Measurements from ENCODE around the gene SRP19.
"Not testable (repeated sequence)": the region's sequence is repeated elsewhere in the genome, so short reads cannot be mapped to it uniquely, and the experiment has no call there.

SRP19 gene

DNA sequence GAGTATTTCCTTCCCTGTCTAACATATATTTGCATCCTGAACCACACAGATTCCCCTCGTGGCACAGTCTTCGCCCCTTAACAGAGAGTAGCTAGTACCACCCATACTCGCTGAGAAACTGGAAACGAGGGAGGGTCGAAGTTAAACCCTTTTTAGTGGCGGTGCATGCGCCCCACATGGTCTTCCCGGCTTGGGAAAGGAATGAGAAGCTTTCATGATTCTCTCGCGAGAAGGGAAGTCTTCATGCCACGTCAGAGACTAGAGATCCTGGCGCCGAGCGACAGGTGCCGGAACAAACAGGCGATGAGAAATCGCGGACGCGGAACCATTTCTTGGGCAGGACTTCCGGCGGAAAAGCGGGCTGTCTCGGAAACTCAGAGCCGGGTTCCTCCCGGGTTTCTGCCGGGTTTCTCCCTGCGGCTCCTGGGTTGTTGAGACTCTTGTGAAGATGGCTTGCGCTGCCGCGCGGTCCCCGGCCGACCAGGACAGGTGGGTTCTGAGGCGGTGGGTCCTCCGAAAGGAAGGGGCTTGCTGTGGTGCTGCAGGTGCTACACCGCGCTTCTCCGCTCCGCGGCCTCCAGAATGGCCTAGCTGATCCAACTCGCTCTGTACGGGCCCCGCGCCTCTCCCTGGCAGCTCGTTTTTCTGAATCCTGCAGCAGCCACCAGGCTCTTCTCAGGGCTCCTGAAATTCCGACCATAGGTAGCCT is at the start of gene SRP19:
TSS of gene SRP19 (plus strand) at position 359 of the 709 bp plus-strand sequence. CDS start at position 449, 90 bp downstream.
- FAIRE-seq, result peak; percentile 95

DNA sequence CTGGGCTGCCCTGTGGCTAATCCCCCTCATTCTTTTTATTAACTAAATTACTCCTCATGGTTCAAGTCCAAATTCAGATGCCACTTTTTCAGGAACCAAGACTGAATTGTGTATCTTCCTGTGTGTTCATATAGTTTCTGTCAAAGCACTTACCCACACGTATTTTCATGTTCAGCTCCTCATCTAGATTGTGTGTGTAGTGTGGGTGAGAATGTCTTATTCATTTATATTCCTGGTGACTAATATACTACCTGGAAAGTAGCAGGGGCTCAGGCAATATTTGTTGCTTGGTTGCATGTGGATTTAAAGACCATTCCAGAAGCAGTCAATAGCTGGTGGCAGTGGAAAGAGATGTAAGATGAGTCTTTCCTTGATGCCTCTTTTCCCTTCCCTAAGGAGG is 48.5 kb upstream of the SRP19 start:
- no peak for FAIRE-seq

DNA sequence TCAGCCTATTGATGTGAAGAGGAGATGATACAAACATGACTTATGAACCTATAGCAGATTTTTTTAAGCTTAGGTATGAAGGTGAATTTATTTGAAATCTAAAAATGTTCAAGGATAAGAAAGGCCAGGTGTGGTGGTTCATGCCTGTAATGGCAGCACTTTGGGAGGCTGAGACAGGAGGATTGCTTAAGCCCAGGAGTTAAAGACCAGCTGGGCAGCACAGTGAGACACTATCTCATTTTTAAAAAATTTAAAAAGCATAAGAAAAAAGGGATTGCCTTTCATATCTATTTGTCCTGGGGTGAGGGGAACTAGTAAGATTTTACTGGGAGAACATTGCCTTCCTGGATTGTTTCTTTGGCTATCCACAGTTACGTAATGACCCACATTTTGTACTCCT is 40.8 kb upstream of the SRP19 start:
- no peak for FAIRE-seq

DNA sequence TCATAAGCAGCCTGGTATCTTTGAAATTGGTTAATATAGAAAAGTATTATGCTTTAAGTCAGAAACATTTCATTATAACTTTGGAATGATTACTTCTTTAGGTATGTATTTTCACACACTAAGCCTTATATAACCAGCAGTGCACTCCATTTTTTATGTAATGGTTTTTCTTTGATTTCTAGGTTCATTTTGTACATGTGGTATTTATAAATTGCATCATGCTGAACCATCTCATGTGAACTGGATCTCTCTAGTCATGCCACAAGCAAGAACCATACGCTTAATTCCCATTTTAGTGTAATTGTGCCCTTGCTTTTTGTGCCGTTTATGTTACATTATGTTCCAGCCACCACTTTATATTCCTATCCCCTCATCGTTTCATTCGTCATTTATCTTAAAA is 38.6 kb upstream of the SRP19 start:
- no peak for FAIRE-seq

DNA sequence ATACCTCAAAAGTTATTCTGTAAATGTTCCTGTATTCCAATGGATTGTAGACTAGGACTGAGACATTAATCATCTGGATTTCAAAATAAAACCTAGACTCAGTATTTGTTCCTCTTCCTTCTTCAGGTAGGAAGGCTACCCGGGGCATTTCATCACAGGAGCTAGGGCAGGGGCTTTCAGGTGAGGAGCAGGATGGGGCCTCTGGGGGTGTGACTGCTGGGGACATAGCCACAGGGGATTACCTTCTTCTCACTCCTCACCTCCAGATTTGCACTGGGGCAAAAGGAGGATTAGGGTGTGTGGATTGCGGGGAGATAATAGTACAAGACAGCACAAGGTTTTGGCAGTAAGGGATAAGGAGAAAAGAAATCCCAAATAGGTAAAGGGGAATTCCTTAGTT is 37.9 kb upstream of the SRP19 start:
- FAIRE-seq, result no peak

DNA sequence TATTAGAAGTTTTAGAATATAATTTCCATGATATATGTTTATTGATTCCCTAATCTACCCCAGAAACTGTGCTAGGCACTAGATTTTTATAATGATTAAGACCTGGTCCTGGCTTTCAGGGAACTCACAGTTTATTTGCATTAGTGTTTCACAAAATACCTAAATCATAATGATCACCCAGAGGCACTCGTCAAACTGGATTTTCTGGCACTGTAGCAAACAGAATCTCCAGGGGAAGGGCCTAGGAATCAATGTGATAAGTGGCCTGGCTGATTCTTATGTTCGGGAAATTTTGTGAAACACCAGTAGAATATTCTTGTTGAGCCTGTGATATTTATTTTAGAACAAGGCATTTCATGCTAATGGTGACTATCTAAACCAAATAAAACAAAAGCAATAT is 37.4 kb upstream of the SRP19 start:
- no peak for FAIRE-seq

DNA sequence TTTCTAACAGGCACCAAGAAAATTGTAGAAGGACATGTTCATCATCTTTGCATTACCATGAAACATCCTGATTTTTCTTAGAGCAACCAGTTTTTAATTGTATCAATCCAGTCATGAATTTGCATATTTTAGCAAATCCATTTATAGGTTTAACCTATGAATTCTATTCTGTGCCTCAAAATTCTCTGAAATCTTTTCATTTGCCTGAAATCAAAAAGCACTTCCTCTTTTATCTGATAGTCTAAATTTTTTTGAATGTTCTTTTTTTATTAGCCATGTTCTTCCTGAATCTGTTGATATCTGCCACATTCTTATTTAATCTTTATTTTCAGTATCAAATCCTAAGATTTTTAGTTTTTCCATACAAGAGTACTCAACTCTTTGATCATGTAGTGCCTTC is 36.9 kb upstream of the SRP19 start:
- no peak for FAIRE-seq

DNA sequence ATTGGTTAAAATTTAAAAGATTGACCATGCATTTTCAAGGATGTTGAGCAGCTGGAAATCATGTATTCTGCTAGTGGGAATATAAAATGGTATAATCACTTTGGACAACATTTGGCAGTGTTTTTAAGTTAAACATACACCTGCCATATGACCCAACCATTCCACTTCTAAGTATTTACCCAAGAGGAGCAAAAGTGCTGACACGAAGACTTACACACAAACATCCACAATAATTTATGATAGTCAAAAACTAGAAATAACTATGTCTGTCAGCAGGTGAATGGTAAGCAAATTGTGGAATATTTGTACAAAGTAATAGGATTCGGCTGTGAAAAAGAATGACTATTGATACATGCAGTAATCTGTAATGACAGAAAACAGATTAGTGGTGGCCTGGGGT is 30.7 kb upstream of the SRP19 start:
- FAIRE-seq, result no peak

DNA sequence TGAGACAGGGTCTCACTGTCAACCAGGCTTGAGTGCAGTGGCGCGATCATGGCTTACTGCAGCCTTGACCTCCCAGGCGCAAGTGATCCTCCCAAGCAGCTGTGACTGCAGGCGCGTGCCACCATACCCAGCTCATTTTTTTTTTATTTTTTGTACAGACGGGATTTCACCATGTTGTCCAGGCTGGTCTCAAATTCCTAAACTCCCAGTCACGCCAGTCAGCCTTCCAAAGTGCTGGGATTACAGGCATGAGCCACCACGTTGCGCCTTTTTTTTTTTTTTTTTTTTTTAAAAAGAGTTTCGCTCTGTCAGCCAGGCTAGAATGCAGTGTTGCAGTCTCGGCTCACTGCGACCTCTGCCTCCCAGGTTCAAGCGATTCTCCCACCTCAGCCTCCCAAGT is 27.1 kb upstream of the SRP19 start:
- no peak for FAIRE-seq

DNA sequence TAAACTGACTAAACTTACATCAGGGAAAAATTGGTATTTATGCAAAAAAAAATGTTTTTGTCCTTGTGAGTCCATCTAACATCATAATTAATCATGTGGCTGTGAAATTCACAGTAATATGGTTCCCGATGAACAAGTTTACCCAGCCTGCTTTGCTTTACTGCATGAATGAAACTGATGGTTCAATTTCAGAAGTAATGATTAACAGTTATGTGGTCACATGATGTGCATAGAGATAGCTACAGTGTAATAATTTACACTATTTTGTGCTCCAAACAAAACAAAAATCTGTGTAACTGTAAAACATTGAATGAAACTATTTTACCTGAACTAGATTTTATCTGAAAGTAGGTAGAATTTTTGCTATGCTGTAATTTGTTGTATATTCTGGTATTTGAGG is 16.6 kb upstream of the SRP19 start:
- FAIRE-seq, result no peak

DNA sequence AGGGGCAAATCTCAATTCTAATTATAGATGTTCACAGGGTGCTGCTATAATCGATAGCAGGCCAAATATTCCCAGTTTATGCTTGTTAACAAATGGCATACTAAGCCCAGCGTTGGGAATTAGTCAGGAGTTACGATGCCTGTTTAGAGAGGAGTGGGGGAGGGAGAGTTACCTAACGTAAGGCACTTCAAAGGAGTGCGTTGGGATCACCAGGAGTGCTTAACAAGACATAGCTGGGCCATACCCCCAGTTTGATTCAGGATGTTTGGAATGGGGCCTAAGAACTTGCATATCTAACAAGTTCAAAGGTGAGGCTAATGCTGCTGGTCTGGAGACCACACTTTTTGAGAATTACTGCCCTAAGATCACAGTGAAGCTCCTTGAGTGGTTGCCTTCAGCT is 14.5 kb upstream of the SRP19 start:
- FAIRE-seq, result no peak

DNA sequence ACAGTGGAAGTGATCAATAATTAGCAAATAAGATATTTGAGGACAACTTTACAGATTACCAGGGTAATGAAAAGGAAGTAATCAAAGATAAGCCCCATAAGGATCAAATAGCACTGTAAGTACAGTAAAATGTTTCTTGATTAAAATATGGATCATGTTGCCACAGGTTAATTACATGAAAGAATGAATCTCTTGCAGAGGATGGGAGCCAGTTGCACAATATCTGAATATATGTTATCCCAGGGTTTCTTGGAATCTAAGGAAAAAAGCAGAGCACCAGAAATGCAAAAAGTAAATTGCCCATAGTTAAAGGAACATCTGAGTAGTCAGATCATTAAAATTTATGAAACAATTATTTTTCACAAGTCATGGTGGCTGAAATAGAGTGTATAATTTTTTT is 13.8 kb upstream of the SRP19 start:
- FAIRE-seq, result no peak

DNA sequence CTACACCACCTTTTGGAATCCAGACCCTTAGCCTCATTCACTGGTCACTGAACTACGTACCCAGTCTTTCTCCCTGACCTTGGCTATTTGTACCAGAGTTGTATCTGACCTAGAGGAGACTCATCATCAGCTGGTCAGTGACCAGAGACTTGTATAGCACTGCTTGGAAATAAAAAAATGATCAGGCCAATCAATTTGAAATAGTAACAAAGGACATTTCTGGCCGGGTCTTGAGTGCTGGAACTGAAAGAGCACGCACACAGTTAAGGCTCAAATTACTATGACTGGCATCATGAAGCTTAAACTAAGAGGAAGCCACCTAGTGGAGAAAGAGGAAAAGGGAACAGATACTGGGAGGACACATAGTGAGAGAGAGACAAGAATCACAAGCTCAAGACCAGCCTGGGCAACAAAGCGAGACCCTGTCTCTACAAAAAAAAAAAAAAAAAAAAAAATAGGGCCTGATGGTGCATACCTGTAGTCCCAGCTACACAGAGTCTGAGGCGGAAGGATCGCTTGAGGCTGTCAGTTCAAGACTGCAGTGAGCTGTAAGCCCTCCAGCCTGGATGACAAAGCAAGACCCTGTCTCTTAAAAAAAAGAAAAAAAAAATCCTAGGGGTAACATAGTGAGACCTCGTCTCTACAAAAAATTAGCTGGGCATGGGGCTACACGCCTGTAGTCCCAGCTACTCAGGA is 12.8 kb upstream of the SRP19 start:
- FAIRE-seq, result peak; percentile 87

DNA sequence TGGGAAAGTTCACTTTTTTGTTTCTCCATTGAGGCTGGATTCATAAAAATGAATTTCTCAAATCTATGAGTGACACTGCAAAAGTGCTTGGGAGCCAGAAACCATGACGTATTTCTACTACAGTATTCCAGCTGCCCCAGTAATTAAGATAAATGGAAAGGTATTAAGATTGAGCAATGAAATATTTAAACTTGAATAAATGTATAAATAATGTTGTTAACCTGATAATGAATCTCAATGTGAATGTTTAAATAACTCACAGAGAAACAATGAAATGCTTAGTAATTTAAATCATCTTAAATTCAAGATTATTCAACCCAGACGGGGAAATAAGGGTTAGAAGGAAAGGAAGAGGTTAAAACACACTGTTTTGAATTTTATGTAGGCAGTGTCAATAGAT is 11.2 kb upstream of the SRP19 start:
- FAIRE-seq, result no peak

DNA sequence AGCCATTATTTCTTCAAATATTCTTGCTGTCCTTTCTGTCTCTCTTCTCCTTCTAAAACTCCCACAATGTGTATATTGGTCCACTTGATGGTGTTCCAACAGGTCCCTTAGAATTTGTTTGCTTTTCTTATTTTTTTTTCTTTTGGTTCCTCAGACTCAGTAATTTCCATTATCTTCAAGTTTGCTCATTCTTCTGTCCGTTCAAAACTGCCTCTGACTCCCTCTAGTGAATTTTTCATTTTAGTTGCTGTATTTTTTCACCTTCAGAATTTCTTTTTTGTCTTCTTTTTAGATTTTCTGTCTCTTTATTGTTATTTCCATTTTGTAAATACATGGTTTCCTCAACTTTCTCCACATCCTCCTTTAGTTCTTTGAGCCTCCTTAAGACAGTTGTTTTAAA is 6.4 kb upstream of the SRP19 start:
- FAIRE-seq, result peak; percentile 58

DNA sequence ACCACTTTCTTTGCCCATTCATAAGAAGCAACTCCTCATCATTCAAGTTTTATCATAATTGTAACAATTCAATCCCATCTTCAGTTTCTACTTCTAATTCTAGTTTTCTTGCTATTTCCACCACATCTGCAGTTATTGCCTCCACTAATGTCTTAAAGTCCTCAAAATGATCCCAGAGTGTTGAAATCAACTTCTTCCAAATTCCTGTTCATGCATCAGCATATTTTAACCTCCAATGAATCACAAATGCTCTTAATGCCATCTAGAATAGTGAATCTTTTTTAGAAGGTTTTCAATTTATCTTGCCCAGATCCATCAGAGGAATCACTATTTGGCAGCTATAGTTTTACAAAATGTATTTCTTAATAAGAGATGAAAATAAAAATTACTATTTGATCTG is 3.2 kb upstream of the SRP19 start:
- FAIRE-seq, result no peak

DNA sequence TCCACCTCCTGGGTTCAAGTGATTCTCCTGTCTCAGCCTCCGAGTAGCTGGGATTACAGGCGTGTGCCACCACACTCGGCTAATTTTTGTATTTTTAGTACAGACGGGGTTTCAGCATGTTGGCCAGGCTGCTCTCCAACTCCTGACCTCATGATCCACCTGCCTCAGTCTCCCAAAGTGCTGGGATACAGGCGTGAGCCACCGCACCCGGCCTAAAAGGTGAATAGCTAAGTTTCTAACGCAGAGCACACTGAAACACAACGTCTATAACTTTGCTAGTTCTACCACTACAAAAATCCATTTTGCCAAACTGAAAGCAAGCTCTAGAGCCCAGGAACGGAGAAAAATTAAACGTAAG is 537 bp upstream of the SRP19 start:
- not testable (repeated sequence) for FAIRE-seq

DNA sequence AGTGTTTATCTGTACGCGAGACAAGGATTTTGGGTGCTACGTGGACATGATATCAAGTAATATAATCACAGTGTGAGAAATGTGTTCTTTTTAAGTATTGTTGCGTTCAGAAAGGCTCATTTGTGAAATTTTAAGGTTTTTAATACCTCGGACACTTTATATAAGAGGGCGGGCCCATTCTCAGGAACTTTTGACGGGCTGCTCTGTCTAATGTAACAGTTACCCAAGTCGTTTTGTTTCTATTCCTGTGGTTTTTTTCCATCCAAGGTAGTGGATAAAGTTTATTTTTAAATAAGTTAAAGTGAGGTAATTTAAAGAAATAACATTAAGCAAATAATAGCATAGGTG is 525 bp downstream of the SRP19 start:
- FAIRE-seq, result no peak

DNA sequence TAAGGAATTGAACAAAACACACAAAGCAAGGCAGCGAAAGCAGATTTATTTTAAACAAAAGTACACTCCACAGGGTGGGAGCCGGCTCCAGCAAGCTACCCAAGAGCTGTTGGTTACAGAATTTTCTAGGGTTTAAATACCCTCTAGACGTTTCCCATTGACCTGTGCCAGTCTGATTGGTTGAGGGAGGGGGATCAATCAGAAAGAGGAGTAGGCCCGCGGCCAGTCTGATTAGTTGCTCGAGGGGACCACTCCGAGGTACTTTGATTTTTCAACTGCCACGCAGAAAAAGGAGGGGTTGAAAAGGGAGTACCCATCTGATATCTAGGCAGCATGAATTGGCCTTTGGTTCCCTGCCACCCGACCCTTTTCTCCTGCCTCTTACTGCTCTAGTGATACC is 998 bp downstream of the SRP19 start:
- FAIRE-seq, result no peak

DNA sequence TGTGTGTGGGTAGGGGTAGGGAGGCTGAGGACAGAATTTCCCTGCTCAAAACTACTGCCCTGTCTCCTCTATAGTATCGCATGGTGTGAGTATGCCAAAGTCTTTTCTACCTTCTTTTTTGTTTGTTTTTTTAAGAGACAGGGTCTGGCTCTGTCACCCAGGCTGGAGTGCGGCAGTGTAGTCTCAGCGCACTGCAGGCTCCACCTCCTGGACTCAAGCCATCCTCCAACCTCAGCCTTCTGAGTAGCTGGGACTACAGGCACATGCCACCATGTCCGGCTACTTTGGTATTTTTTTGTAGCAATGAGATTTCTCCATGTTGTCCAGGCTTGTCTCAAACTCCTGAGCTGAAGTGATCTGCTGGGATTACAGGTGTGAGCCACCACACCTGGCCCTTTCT is 2.5 kb downstream of the SRP19 start:
- FAIRE-seq, result no peak

DNA sequence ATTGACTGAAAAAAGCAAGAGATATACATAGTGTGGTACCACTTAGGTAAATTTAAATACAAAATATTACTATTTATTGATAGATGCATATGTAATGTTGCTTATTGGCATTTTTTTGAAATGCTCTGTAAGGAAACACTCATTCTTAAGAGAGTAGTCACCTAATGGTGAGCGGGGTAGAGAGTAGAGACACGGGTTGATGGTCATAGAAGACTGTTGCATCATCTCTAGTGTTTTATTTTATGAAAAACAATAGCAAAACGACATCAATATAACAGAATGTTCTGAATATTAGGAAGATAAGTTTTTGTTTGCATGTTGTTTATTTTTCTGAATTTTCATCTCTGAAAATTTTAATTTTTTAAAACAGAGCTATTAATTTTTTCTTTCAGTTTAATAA is 4.0 kb downstream of the SRP19 start:
- FAIRE-seq, result no peak

DNA sequence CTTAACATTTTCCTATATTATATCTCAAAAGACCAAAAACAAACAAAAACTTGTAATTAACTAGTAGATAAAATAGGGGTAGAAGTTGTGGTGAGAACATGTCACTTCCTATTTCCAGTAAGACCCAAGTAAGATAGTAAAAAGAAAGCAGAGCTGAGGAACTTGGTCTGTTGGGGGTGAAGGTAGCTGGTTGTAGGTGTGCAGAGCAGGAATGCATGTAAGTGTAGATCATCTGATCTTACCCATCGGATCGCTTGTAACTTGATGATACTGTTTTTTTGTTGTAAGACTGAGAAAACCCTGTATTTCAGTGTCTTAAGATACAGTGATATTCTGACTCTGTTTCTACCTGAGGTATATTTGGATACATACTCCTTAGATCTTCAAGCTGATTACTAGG is 5.7 kb downstream of the SRP19 start:
- no peak for FAIRE-seq

DNA sequence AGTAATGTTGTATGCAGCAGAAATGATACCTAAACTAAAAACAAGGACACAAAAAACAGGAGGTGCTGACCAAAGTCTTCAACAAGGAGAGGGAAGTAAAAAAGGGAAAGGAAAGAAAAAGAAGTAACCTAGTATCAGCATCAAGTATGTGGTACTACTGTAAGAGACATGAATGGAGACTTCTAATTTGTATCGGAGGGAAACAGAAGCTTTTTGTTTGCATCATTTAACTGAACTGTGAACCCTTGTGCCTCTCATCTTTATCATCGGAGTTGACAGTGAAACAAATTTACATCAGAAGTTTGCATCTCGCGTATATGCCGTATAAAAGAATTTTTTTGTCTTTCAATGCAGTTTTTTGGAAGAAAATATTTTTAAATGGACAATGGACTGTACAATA is 6.3 kb downstream of the SRP19 start:
- no peak for FAIRE-seq

DNA sequence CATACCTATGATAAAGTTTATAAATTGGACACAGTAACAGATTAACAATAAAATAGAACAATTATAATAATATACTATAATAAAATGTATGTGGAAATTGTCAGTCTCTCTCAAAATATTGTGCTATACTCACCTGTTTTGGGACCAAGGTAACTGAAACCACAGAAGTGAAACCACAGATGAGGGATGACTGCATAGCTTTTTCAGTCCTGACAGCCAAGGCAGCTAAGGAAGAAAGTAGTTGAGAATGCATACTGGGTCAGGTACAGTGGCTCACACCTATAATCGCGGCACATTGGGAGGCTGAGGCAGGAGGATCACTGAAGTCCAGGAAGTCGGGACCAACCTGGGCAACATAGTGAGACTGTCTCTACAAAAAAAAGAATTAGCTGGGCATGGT is 8.9 kb downstream of the SRP19 start:
- no peak for FAIRE-seq

DNA sequence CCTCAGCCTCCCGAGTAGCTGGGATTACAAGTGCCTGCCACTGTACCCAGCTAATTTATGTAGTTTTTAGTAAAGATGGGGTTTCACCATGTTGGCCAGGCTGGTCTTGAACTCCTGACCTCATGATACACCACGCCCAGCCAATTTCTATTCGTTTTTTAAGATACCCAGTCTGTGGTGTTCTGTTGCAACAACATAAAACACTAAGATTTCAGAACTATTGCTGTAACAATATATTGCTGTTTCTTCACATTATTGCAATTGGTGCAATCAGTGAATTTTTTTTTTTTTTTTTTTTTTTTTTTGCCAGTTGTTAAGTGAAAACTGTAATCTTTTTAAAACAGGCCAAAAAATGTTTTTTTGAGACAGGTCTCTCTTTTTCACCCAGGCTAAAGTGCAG is 9.9 kb downstream of the SRP19 start:
- no peak for FAIRE-seq
